H1 (cell line): ENCODE data around the gene WDR59. TPM values are rescaled to one million over a fixed set of nuclear protein-coding genes. Genes with fewer than 3 reads are reported as not detected.

Experiments used
- CTCF ChIA-PET: fragments of 300-600 bp; sonication (Branson Sonifier 250); formaldehyde crosslinking; loops from one replicate; lab custom pipeline; 2021; ENCODE audit not compliant: partially characterized antibody; lab: Charles Lee
- POLR2A ChIA-PET: fragments of 300-600 bp; sonication (Branson Sonifier 250); formaldehyde crosslinking; loops from one replicate; lab custom pipeline; 2021; ENCODE audit warnings: inconsistent platforms; ENCODE audit not compliant: partially characterized antibody; lab: Charles Lee
- DNase-seq, 2 experiments: peaks; one replicate each; pipeline versions ENCODE4 v3.0.0 to v3.0.0-alpha.2; 2010 to 2022; ENCODE audit warnings: low spot score in 2 of 2, low read depth in 1 of 2, mixed read lengths in 1 of 2
- FAIRE-seq: peaks from 2 replicates; lab custom pipeline; 2011; peaks lifted over from hg19 to GRCh38; lab: Jason Lieb, UNC
- H2AFZ ChIP-seq: 2 replicates; pipeline ENCODE4 v1.8.1; 2012; ENCODE audit warnings: low read length, inconsistent platforms
- H2AK5ac ChIP-seq: 2 replicates; pipeline ENCODE4 v1.6.1; 2013; ENCODE audit warnings: low read depth, low read length
- H2BK120ac ChIP-seq: replicated peaks from 2 replicates; pipeline ENCODE3; 2013; ENCODE audit warnings: low read depth, low read length, inconsistent platforms
- H2BK12ac ChIP-seq: 2 replicates; pipeline ENCODE4 v1.6.1; 2013; ENCODE audit warnings: low read depth, low read length
- H2BK15ac ChIP-seq: 2 replicates; pipeline ENCODE4 v1.6.1; 2013; ENCODE audit warnings: low read length
- H2BK20ac ChIP-seq: 2 replicates; pipeline ENCODE4 v1.6.1; 2013; ENCODE audit warnings: low read length
- H2BK5ac ChIP-seq: 2 replicates; pipeline ENCODE4 v1.6.1; 2013; ENCODE audit warnings: low read depth, low read length
- H3K14ac ChIP-seq: 2 replicates; pipeline ENCODE4 v1.6.1; 2013; ENCODE audit warnings: inconsistent platforms; ENCODE audit not compliant: insufficient read length
- H3K18ac ChIP-seq: 2 replicates; pipeline ENCODE4 v1.6.1; 2013; ENCODE audit warnings: low read length; ENCODE audit errors: extremely low read depth
- H3K23ac ChIP-seq: 2 replicates; pipeline ENCODE4 v1.6.1; 2013; ENCODE audit warnings: inconsistent platforms; ENCODE audit not compliant: insufficient read length
- H3K23me2 ChIP-seq: 2 replicates; pipeline ENCODE4 v1.6.1; 2013; ENCODE audit warnings: low read depth, low read length
- H3K27ac ChIP-seq: 2 replicates; pipeline ENCODE4 v1.6.1; 2011; ENCODE audit warnings: low read depth, low read length, inconsistent platforms
- H3K27me3 ChIP-seq, 4 experiments: replicated peaks in 1 of 4; 1 replicate in 1 of 4; 2 replicates in 3 of 4; pipeline versions ENCODE4 v1.6.1 to v1.8.1; 2011 to 2013; ENCODE audit warnings: low read length in 3 of 4, mild to moderate bottlenecking in 3 of 4, inconsistent platforms in 2 of 4, mixed read lengths in 2 of 4, moderate library complexity in 1 of 4; ENCODE audit not compliant: control insufficient read depth in 3 of 4, insufficient read depth in 3 of 4; ENCODE audit errors: extremely low read depth in 1 of 4
- H3K36me3 ChIP-seq, 4 experiments: 2 replicates each; pipeline versions ENCODE4 v1.6.1 to v1.8.1; 2011 to 2013; ENCODE audit warnings: mild to moderate bottlenecking in 4 of 4, low read length in 3 of 4, moderate library complexity in 2 of 4, control low read depth in 1 of 4, inconsistent platforms in 1 of 4; ENCODE audit not compliant: insufficient read depth in 4 of 4, control insufficient read depth in 2 of 4
- H3K4ac ChIP-seq: replicated peaks from 2 replicates; pipeline ENCODE3; 2013; ENCODE audit warnings: low read length, low read depth, mixed read lengths, inconsistent platforms; ENCODE audit not compliant: insufficient read length
- H3K4me1 ChIP-seq, 4 experiments: replicated peaks in 1 of 4; 1 replicate in 1 of 4; 2 replicates in 3 of 4; pipeline versions ENCODE4 v1.6.1 to v1.8.1; 2011 to 2013; ENCODE audit warnings: low read length in 3 of 4, inconsistent platforms in 2 of 4, mixed read lengths in 1 of 4; ENCODE audit not compliant: insufficient read depth in 4 of 4, control insufficient read depth in 3 of 4
- H3K4me2 ChIP-seq, 2 experiments: 2 replicates each; pipeline versions ENCODE4 v1.6.1 to v1.8.1; 2011 to 2013; ENCODE audit warnings: low read depth in 2 of 2, low read length in 2 of 2, control low read depth in 1 of 2, inconsistent platforms in 1 of 2, mild to moderate bottlenecking in 1 of 2; ENCODE audit not compliant: insufficient read depth in 1 of 2
- H3K4me3 ChIP-seq, 4 experiments: fragments of 200-600, 300-600 bp in 1 of 4; sonication (generic), shearing (Covaris generic), sonication (Bioruptor Twin) in 1 of 4; 2 replicates each; pipeline versions ENCODE4 v1.5.1 to v1.8.1; 2011 to 2016; ENCODE audit warnings: low read length in 4 of 4, low read depth in 3 of 4, control low read depth in 2 of 4, inconsistent platforms in 2 of 4, mild to moderate bottlenecking in 2 of 4, mixed read lengths in 1 of 4, moderate library complexity in 1 of 4; ENCODE audit not compliant: insufficient read depth in 2 of 4; ENCODE audit errors: extremely low read depth in 1 of 4
- H3K56ac ChIP-seq: replicated peaks from 2 replicates; pipeline ENCODE3; 2013; ENCODE audit warnings: low read depth, mild to moderate bottlenecking, mixed read lengths, low read length, inconsistent platforms; ENCODE audit not compliant: insufficient read length
- H3K79me1 ChIP-seq: 2 replicates; pipeline ENCODE4 v1.6.1; 2013; ENCODE audit warnings: low read depth, low read length, control low read depth
- H3K79me2 ChIP-seq, 2 experiments: 2 replicates each; pipeline versions ENCODE4 v1.6.1 to v1.8.1; 2012 to 2013; ENCODE audit warnings: low read length in 2 of 2, mild to moderate bottlenecking in 2 of 2, inconsistent platforms in 1 of 2; ENCODE audit not compliant: insufficient read depth in 2 of 2, control insufficient read depth in 1 of 2
- H3K9ac ChIP-seq, 4 experiments: replicated peaks in 1 of 4; 1 replicate in 1 of 4; 2 replicates in 3 of 4; pipeline versions ENCODE4 v1.6.1 to v1.8.1; 2011 to 2013; ENCODE audit warnings: low read depth in 3 of 4, low read length in 3 of 4, control low read depth in 2 of 4, mild to moderate bottlenecking in 2 of 4, moderate library complexity in 2 of 4, inconsistent platforms in 1 of 4; ENCODE audit errors: extremely low read depth in 1 of 4
- H3K9me3 ChIP-seq, 2 experiments: 2 replicates each; pipeline versions ENCODE4 v1.6.1 to v1.8.1; 2012 to 2013; ENCODE audit warnings: mild to moderate bottlenecking in 2 of 2, moderate library complexity in 2 of 2, control low read depth in 1 of 2, inconsistent platforms in 1 of 2, low read depth in 1 of 2, low read length in 1 of 2, mixed read lengths in 1 of 2; ENCODE audit not compliant: insufficient read depth in 2 of 2
- H4K20me1 ChIP-seq, 2 experiments: replicated peaks in 1 of 2; 2 replicates each; pipeline versions ENCODE3 to v1.8.1; 2011 to 2013; ENCODE audit warnings: inconsistent platforms in 2 of 2, low read length in 2 of 2, mild to moderate bottlenecking in 1 of 2; ENCODE audit not compliant: insufficient read depth in 2 of 2, control insufficient read depth in 1 of 2
- H4K5ac ChIP-seq: 2 replicates; pipeline ENCODE4 v1.6.1; 2013; ENCODE audit warnings: low read length, low read depth, mixed read lengths, inconsistent platforms; ENCODE audit not compliant: insufficient read length
- H4K8ac ChIP-seq: 2 replicates; pipeline ENCODE4 v1.8.0; 2013; ENCODE audit warnings: mild to moderate bottlenecking, moderate library complexity, low read length, inconsistent platforms; ENCODE audit not compliant: insufficient read depth; ENCODE audit errors: extremely low read depth
- H4K91ac ChIP-seq: replicated peaks from 2 replicates; pipeline ENCODE3; 2013; ENCODE audit warnings: low read length, mixed read lengths, inconsistent platforms; ENCODE audit not compliant: insufficient read length
- BACH1 ChIP-seq: IDR thresholded peaks from 2 replicates; pipeline ENCODE4 v1.6.1; 2012; ENCODE audit warnings: low read length, improper control_type of control experiment
- CHD2 ChIP-seq: IDR thresholded peaks from 2 replicates; pipeline ENCODE4 v1.6.1; 2012; ENCODE audit warnings: low read length, improper control_type of control experiment
- EGR1 ChIP-seq: IDR thresholded peaks from 2 replicates; pipeline ENCODE4 v1.6.1; 2011; ENCODE audit warnings: low read depth, low read length, borderline replicate concordance
- EP300 ChIP-seq, 2 experiments: IDR thresholded peaks; 1 replicate in 1 of 2; 2 replicates in 1 of 2; pipeline ENCODE4 v1.6.1; 2011 to 2012; ENCODE audit warnings: low read depth in 2 of 2, low read length in 2 of 2, mild to moderate bottlenecking in 2 of 2, borderline replicate concordance in 1 of 2, inconsistent platforms in 1 of 2, moderate library complexity in 1 of 2
- GABPA ChIP-seq: IDR thresholded peaks from 2 replicates; pipeline ENCODE4 v1.6.1; 2011; ENCODE audit warnings: mild to moderate bottlenecking, low read length, moderate library complexity, borderline replicate concordance; ENCODE audit not compliant: insufficient read depth
- HDAC2 ChIP-seq, 2 experiments: fragments of 300-600 bp in 1 of 2; sonication (generic) in 1 of 2; IDR thresholded peaks; 2 replicates each; pipeline ENCODE4 v1.6.1; 2011 to 2012; ENCODE audit warnings: low read depth in 2 of 2, low read length in 2 of 2, mild to moderate bottlenecking in 2 of 2, moderate library complexity in 2 of 2, borderline replicate concordance in 1 of 2, inconsistent platforms in 1 of 2
- JUN ChIP-seq: IDR thresholded peaks from 2 replicates; pipeline ENCODE4 v1.6.1; 2011; ENCODE audit warnings: low read depth, mild to moderate bottlenecking, improper control_type of control experiment, low read length
- NANOG ChIP-seq: IDR thresholded peaks from 2 replicates; pipeline ENCODE4 v1.6.1; 2011; ENCODE audit warnings: low read length, low read depth, mild to moderate bottlenecking, inconsistent platforms; ENCODE audit not compliant: insufficient read depth, poor library complexity, severe bottlenecking
- POLR2AphosphoS5 ChIP-seq: IDR thresholded peaks from 2 replicates; pipeline ENCODE4 v1.6.1; 2011; ENCODE audit warnings: low read depth, low read length
- RAD21 ChIP-seq, 2 experiments: IDR thresholded peaks in 1 of 2; conservative IDR thresholded peaks in 1 of 2; 2 replicates each; pipeline ENCODE4 v1.6.1; 2011; ENCODE audit warnings: low read depth in 2 of 2, low read length in 2 of 2, improper control_type of control experiment in 1 of 2, inconsistent platforms in 1 of 2, mild to moderate bottlenecking in 1 of 2, moderate library complexity in 1 of 2
- SIRT6 ChIP-seq: IDR thresholded peaks from one replicate; pipeline ENCODE4 v1.7.1; 2012; ENCODE audit warnings: low read length, inconsistent platforms
- SUZ12 ChIP-seq: fragments of 200-600 bp; sonication (generic); IDR thresholded peaks from 2 replicates; pipeline ENCODE4 v1.6.1; 2012; ENCODE audit warnings: mild to moderate bottlenecking, inconsistent platforms, low read length, moderate library complexity, mixed read lengths
- TAF7 ChIP-seq: optimal IDR thresholded peaks from 2 replicates; pipeline ENCODE3; 2011; ENCODE audit warnings: low read depth, mild to moderate bottlenecking, inconsistent platforms, low read length, moderate library complexity, borderline replicate concordance
- TBP ChIP-seq: IDR thresholded peaks from 2 replicates; pipeline ENCODE4 v1.6.1; 2011; ENCODE audit warnings: low read depth, low read length, improper control_type of control experiment
- WGBS, 2 experiments: shearing (Covaris generic) in 1 of 2; methylation state at CpG; one replicate each; pipeline versions ENCODE4 v1.1.6 to v1.1.7; 2013 to 2015; ENCODE audit warnings: low lambda C conversion rate in 2 of 2, mixed read lengths in 2 of 2, inconsistent platforms in 1 of 2, low coverage in 1 of 2, missing lambda C conversion rate in 1 of 2; ENCODE audit not compliant: insufficient replicate concordance in 2 of 2, insufficient coverage in 1 of 2, insufficient read length in 1 of 2; ENCODE audit errors: extremely low coverage in 1 of 2, missing lambda C conversion rate in 1 of 2; 5-methylcytosine and 5-hydroxymethylcytosine counted together
- polyA plus RNA-seq, 7 experiments: library from polyadenylated mRNA; depleted of rRNA in 3 of 7; stranded (reverse) in 5 of 7; unstranded in 2 of 7; fragments of >200 nt in 5 of 7; fragments of 200-250 nt in 2 of 7; gene quantifications; 1 replicate in 5 of 7; 2 replicates in 1 of 7; 4 replicates in 1 of 7; pipeline versions ENCODE4 v1.2.1 to v1.2.3, GENCODE V29; 2011 to 2013; ENCODE audit warnings: missing spikeins in 2 of 7, mixed read lengths in 2 of 7
- total RNA-seq: library from RNA; stranded (reverse); fragmentation: NEBNext Ultra II Directional; extraction: Animal tissue kit (Norgen Biotek cat#: 25700); gene quantifications from 2 replicates; pipeline ENCODE4 v1.2.1, GENCODE V29; 2021

Gene WDR59
- total and polyA plus RNA-seq, 2 of the 8 experiments (the other 6 are each of a cell fraction or from before 2014, with no cell fraction given): 84.2 to 124 TPM

- no peaks in the 10 kb centered on the region; the same call in 1 of the 2 replicates for H3K79me1 ChIP-seq
- no peak overlapping the region for H3K9ac ChIP-seq
- H3K56ac ChIP-seq: no peak overlapping the region
- no peak overlapping the region for H2BK20ac ChIP-seq
- H4K8ac ChIP-seq: no peak overlapping the region
- H4K20me1 ChIP-seq: no peaks in the 10 kb centered on the region
- no peak overlapping the region for H4K5ac ChIP-seq
- H3K18ac ChIP-seq: no peak overlapping the region
- no peaks in the 10 kb centered on the region for H3K79me2 ChIP-seq
- H2BK12ac ChIP-seq: no peak overlapping the region
- no peak overlapping the region for H3K4ac ChIP-seq
- POLR2A ChIA-PET: no interaction called here
- no peaks in the 10 kb centered on the region for H3K36me3 ChIP-seq
- H2AK5ac ChIP-seq: no peak overlapping the region
- CTCF ChIA-PET: interaction anchor here (1.0 to 3.9 kb wide), 4 partner anchors 14 to 34 kb away, joined by 3 to 36 read pairs (median 4); no protein-coding TSS in a partner anchor
- no peak overlapping the region for H4K91ac ChIP-seq
- no peaks in the 10 kb centered on the region for H3K27me3 ChIP-seq
- no peaks in the 10 kb centered on the region for H3K23me2 ChIP-seq
- no peak overlapping the region for H3K23ac ChIP-seq
- H3K4me3 ChIP-seq: no peak overlapping the region
- H3K4me2 ChIP-seq: no peak overlapping the region
- WGBS, 2 experiments: 100% methylated on average over 1 of the region's 1 CpG; no CpG with 5 or more reads in 1 of the 2 experiments
- H3K4me1 ChIP-seq: no peaks in the 10 kb centered on the region
- no peak overlapping the region for H3K27ac ChIP-seq
- H2BK15ac ChIP-seq: no peak overlapping the region
- H3K9me3 ChIP-seq: no peaks in the 10 kb centered on the region
- no peak overlapping the region for H3K14ac ChIP-seq
- H2BK5ac ChIP-seq: no peak overlapping the region
- DNase-seq: no peak
- H2AFZ ChIP-seq: no peak overlapping the region
- TF ChIP-seq SIRT6: no peak
- no peak for TF ChIP-seq RAD21 (IDR thresholded peaks at IDR 0.05 in 1 of 2, conservative IDR thresholded peaks at IDR 0.05 in 1 of 2; ENCODE audit: low read depth in 2 of 2, low read length in 2 of 2)
- TF ChIP-seq GABPA: no peak
- no peak for TF ChIP-seq BACH1
- no peak for TF ChIP-seq POLR2AphosphoS5
- TF ChIP-seq CHD2: no peak
- TF ChIP-seq EGR1: no peak
- TF ChIP-seq SUZ12: no peak
- TF ChIP-seq NANOG: no peak
- TF ChIP-seq HDAC2 (IDR thresholded peaks at IDR 0.05; ENCODE audit: borderline replicate concordance in 1 of 2, low read depth in 2 of 2, low read length in 2 of 2): no peak
- no peak for TF ChIP-seq TBP
- no peak for TF ChIP-seq JUN
- no peak for TF ChIP-seq TAF7
- TF ChIP-seq EP300 (IDR thresholded peaks at IDR 0.05; ENCODE audit: borderline replicate concordance in 1 of 2, low read depth in 2 of 2, low read length in 2 of 2): no peak
- no peak overlapping the region for H2BK120ac ChIP-seq
- FAIRE-seq: no peak
Measured at GRCh38 chr16:74847202-74847601, 137.7 kb downstream of the WDR59 start.
